AML-193 (cell line): Measurements from ENCODE around the gene KCNT2.
A peak's percentile ranks its signal among the peaks of the same experiment; 100 is the strongest.

ENCODE experiments used
- DNase-seq, 2 experiments: peaks; one replicate each; lab custom pipeline; 2025; lab: John Stamatoyannopoulos, UW

KCNT2 gene

DNA sequence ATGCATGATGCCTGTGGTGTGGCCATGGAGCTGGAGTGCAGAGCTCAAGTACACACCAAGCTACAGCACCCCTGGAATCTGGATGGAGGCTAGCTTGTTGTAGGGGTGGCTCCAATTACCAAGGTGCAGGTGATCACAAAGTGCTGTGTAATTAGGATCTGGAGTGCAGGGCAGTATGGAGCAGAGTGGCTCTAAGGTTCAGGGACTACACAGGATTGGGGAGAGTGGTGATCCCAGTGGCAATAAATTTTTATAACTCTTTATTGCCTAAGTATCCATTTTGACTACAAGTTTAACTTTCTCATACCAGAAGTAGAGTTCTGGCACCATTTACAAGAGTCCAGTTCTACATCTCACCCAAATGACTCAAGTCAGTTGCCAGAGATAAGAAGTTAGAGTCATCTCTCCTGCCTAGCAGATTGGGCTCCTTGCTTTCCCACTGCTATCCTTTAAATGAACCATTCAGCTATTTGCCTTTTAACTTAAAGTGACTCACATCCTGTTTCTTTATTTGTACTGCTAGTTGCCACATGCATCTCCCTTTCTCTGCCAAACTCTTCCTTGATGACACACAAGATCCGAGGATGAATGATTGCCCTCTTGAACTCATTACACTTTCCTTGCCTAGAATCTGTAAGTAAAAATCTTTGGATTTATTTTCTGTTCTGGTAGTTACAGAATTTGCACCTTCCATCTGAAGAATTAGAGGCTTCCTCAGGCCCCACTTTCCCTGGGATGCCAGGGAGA, 427.2 kb downstream of the KCNT2 start:
- peak in 1 of 2 experiments; percentile 6 for DNase-seq

DNA sequence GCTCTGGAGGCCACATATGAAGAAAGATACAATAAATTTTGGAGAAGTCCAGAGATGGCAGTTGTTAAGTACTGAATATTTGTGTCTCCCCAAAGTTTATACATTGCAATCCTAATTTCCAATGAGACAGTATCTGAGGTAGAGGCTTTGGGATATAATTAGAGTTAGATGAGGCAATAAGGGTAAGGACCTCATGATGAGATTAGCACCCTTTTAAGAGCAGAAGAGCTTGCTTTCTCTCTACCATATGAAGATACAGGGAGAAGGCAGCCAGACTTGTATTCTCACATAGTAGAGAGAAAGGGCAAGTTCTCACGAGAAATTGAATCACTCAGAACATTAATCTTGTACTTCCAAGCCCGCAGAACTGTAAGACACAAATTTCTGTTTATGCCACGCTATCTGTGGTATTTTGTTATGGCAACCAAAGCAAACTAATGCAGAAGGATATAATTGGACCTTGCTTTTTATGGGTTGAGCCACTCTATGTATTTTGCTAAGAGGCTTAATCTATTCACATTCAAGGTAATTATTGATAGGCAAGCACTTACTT, 430.1 kb downstream of the KCNT2 start:
- DNase-seq: no peak
